Posterior vena cava (tissue), 2 donors: ENCODE measurements around the gene LRRC10B. TPM values are rescaled to one million over a fixed set of nuclear protein-coding genes. Genes with fewer than 3 reads are reported as not detected.
"Not testable (repeated sequence)": the region's sequence is repeated elsewhere in the genome, so short reads cannot be mapped to it uniquely, and the experiment has no call there.

Source experiments
- DNase-seq: peaks from one replicate; pipeline ENCODE4 v3.0.0-alpha.2; 2020; ENCODE audit warnings: low spot score
- intact Hi-C, 2 donors: fragments of 100-400 bp; cut with DNase I; formaldehyde crosslinking; loops; one replicate each; pipeline versions ENCODE4 v1.14.1 to v1.14.2; 2022 to 2023
- long read RNA-seq, 2 donors: library from polyadenylated mRNA; unstranded; transcript quantifications; one replicate each; pipeline ENCODE4 v2.0.0, GENCODE V29; 2020 to 2021
- total RNA-seq, 2 donors: library from RNA; stranded (reverse); fragmentation: NEBNext Ultra II Directional; extraction: Animal tissue kit (Norgen Biotek cat#: 25700); gene quantifications; one replicate each; pipeline ENCODE4 v1.2.1, GENCODE V29; 2021
- donor health status: DM: yes; HTN: yes; CAD: no.
- donor health status: DM: yes; HTN: yes; CAD: no.

LRRC10B gene
- total RNA-seq: 1 to 10 TPM; 1.5 to 1.6 TPM
- long read RNA-seq, donor 1, partial matches to known transcripts: 0 of 3 reads
- long read RNA-seq, donor 1, other reads (novel, unspliced or antisense): 0 of 3 reads
- long read RNA-seq, donor 2, partial matches to known transcripts: 0 of 4 reads
- long read RNA-seq, donor 2, other reads (novel, unspliced or antisense): 0 of 4 reads

- intact Hi-C loops: no loop called here
- no peak for DNase-seq
Measured at GRCh38 chr11:61507962-61508861, at the start of gene LRRC10B. Gene LRRC10B, plus strand, starts transcription at chr11:61508749. Its CDS starts 250 bp downstream, at chr11:61508999.

GRCh38 chr11:61460474-61460881, 48.1 kb upstream of the LRRC10B start:
- DNase-seq: no peak

GRCh38 chr11:61460986-61461385, 47.6 kb upstream of the LRRC10B start:
- intact Hi-C loops: no loop called here
- no peak for DNase-seq

More at GRCh38 chr11:61460474-61460881, 48.1 kb upstream of the LRRC10B start:
- intact Hi-C loops: no loop called here

- DNase-seq, intact Hi-C loops: not testable (repeated sequence)
Measured at GRCh38 chr11:61467602-61468001, 40.9 kb upstream of the LRRC10B start.

- intact Hi-C loops: no loop called here
- DNase-seq: no peak
Measured at GRCh38 chr11:61468002-61468401, 40.5 kb upstream of the LRRC10B start.

- peak; percentile 93 for DNase-seq
- intact Hi-C loops: loop anchor here in 1 of 2 donors (10.0 kb wide), 1 partner anchor 163 kb away; no protein-coding TSS in a partner anchor
Measured at GRCh38 chr11:61472282-61472681, 36.3 kb upstream of the LRRC10B start.

GRCh38 chr11:61472868-61473267, 35.7 kb upstream of the LRRC10B start:
- no peak for DNase-seq
- intact Hi-C loops: loop anchor here in 1 of 2 donors (10.0 kb wide), 1 partner anchor 162 kb away; no protein-coding TSS in a partner anchor

- intact Hi-C loops: loop anchor here in 1 of 2 donors (10.0 kb wide), 1 partner anchor 161 kb away; no protein-coding TSS in a partner anchor
Measured at GRCh38 chr11:61473370-61474012, 35.1 kb upstream of the LRRC10B start.

GRCh38 chr11:61474013-61474643, 34.4 kb upstream of the LRRC10B start:
- intact Hi-C loops: loop anchor here in 1 of 2 donors (10.0 kb wide), 1 partner anchor 161 kb away; no protein-coding TSS in a partner anchor
- DNase-seq: no peak

More at GRCh38 chr11:61473370-61474012, 35.1 kb upstream of the LRRC10B start:
- DNase-seq: no peak

- intact Hi-C loops: loop anchor here in 1 of 2 donors (10.0 kb wide), 1 partner anchor 159 kb away; no protein-coding TSS in a partner anchor
- no peak for DNase-seq
Measured at GRCh38 chr11:61475433-61475832, 33.1 kb upstream of the LRRC10B start.

- intact Hi-C loops: loop anchor here in 1 of 2 donors (10.0 kb wide), 1 partner anchor 158 kb away; no protein-coding TSS in a partner anchor
- no peak for DNase-seq
Measured at GRCh38 chr11:61476371-61476770, 32.2 kb upstream of the LRRC10B start.

GRCh38 chr11:61477126-61477525, 31.4 kb upstream of the LRRC10B start:
- intact Hi-C loops: loop anchor here in 1 of 2 donors (10.0 kb wide), 1 partner anchor 158 kb away; no protein-coding TSS in a partner anchor
- no peak for DNase-seq

GRCh38 chr11:61477727-61478148, 30.8 kb upstream of the LRRC10B start:
- DNase-seq: peak; percentile 89
- intact Hi-C loops: loop anchor here in 1 of 2 donors (10.0 kb wide), 1 partner anchor 157 kb away; no protein-coding TSS in a partner anchor

- intact Hi-C loops: loop anchor here (5.0 to 10.0 kb wide), 2 partner anchors 38 to 155 kb away; no protein-coding TSS in a partner anchor
- not testable (repeated sequence) for DNase-seq
Measured at GRCh38 chr11:61479360-61480058, 29.0 kb upstream of the LRRC10B start.

GRCh38 chr11:61480261-61480993, 28.1 kb upstream of the LRRC10B start:
- intact Hi-C loops: loop anchor here in 1 of 2 donors (5.0 to 10.0 kb wide), 2 partner anchors 37 to 154 kb away; no protein-coding TSS in a partner anchor

GRCh38 chr11:61480994-61481335, 27.6 kb upstream of the LRRC10B start:
- intact Hi-C loops: loop anchor here in 1 of 2 donors (5.0 to 10.0 kb wide), 2 partner anchors 36 to 154 kb away; no protein-coding TSS in a partner anchor
- no peak for DNase-seq

More at GRCh38 chr11:61480261-61480993, 28.1 kb upstream of the LRRC10B start:
- DNase-seq: no peak

GRCh38 chr11:61481806-61482205, 26.7 kb upstream of the LRRC10B start:
- no peak for DNase-seq
- intact Hi-C loops: loop anchor here in 1 of 2 donors (5.0 to 10.0 kb wide), 2 partner anchors 35 to 153 kb away; no protein-coding TSS in a partner anchor
